Nephron (organoid): Measurements from ENCODE around the gene TFF2.

Experiments
- H3K27ac Mint-ChIP-seq, 3 experiments: 2 replicates each; pipeline ENCODE4 v1.8.0; 2020; ENCODE audit warnings: mixed read lengths in 3 of 3, mild to moderate bottlenecking in 2 of 3, moderate library complexity in 1 of 3
- H3K27me3 Mint-ChIP-seq: 2 replicates; pipeline ENCODE4 v1.8.0; 2021; ENCODE audit warnings: low read depth, mild to moderate bottlenecking, moderate library complexity, mixed read lengths
- H3K36me3 Mint-ChIP-seq: 2 replicates; pipeline ENCODE4 v1.8.0; 2020; ENCODE audit warnings: low read depth, mixed read lengths
- H3K4me1 Mint-ChIP-seq: 2 replicates; pipeline ENCODE4 v1.8.0; 2020; ENCODE audit warnings: mixed read lengths
- H3K4me3 Mint-ChIP-seq, 3 experiments: 2 replicates each; pipeline ENCODE4 v1.8.0; 2020; ENCODE audit warnings: mild to moderate bottlenecking in 3 of 3, mixed read lengths in 3 of 3, moderate library complexity in 2 of 3
- H3K9me3 Mint-ChIP-seq: 2 replicates; pipeline ENCODE4 v1.8.0; 2020; ENCODE audit warnings: mixed read lengths
- CTCF ChIP-seq, 3 experiments: fragments of 200-600 bp; sonication (generic); IDR thresholded peaks; one replicate each; pipeline ENCODE4 v1.5.0; 2021; ENCODE audit warnings: antibody characterized with exemption in 3 of 3; ENCODE audit not compliant: unreplicated experiment in 3 of 3

The TFF2 gene

GRCh38 chr21:42312626-42313104 is 38.1 kb downstream of the TFF2 start:
- Mint-ChIP-seq H3K27ac (no peak overlapping the region), H3K4me3 (no peak overlapping the region), H3K9me3 (no peaks in the 10 kb centered on the region), H3K36me3 (no peaks in the 10 kb centered on the region), H3K4me1 (peaks cover 40% of the 10 kb centered on the region), H3K27me3 (peaks cover 33% of the 10 kb centered on the region)
- no peak for TF ChIP-seq CTCF (IDR thresholded peaks at IDR 0.05; ENCODE audit: unreplicated experiment in 3 of 3)

GRCh38 chr21:42311816-42312625 is 38.8 kb downstream of the TFF2 start:
- Mint-ChIP-seq H3K4me3 (no peak overlapping the region), H3K4me1 (peaks cover 40% of the 10 kb centered on the region), H3K36me3 (no peaks in the 10 kb centered on the region), H3K27me3 (peaks cover 30% of the 10 kb centered on the region), H3K27ac (no peak overlapping the region), H3K9me3 (no peaks in the 10 kb centered on the region)
- TF ChIP-seq CTCF (IDR thresholded peaks at IDR 0.05; ENCODE audit: unreplicated experiment in 3 of 3): no peak

- H3K4me3 Mint-ChIP-seq: no peak overlapping the region
- H3K36me3 Mint-ChIP-seq: no peaks in the 10 kb centered on the region
- no peak overlapping the region for H3K27ac Mint-ChIP-seq
- H3K27me3 Mint-ChIP-seq: peaks cover 34% of the 10 kb centered on the region
- no peak for TF ChIP-seq CTCF (IDR thresholded peaks at IDR 0.05; ENCODE audit: unreplicated experiment in 3 of 3)
- no peaks in the 10 kb centered on the region for H3K9me3 Mint-ChIP-seq
- peaks cover 40% of the 10 kb centered on the region for H3K4me1 Mint-ChIP-seq
Observed at GRCh38 chr21:42311160-42311559, 39.6 kb downstream of the TFF2 start.

- H3K4me1 Mint-ChIP-seq: peaks cover 37% of the 10 kb centered on the region
- H3K36me3 Mint-ChIP-seq: no peaks in the 10 kb centered on the region
- peak overlapping the region in 1 of 3 experiments; percentile 32 for H3K27ac Mint-ChIP-seq
- H3K27me3 Mint-ChIP-seq: peaks cover 38% of the 10 kb centered on the region
- H3K4me3 Mint-ChIP-seq: no peak overlapping the region
- TF ChIP-seq CTCF (IDR thresholded peaks at IDR 0.05; ENCODE audit: unreplicated experiment in 3 of 3): no peak
- H3K9me3 Mint-ChIP-seq: no peaks in the 10 kb centered on the region
Observed at GRCh38 chr21:42310411-42311001, 40.3 kb downstream of the TFF2 start.

GRCh38 chr21:42309753-42310213 is 41.0 kb downstream of the TFF2 start:
- H3K4me3 Mint-ChIP-seq: peak overlapping the region in 2 of 3 experiments; percentile 7 to 48
- no peaks in the 10 kb centered on the region for H3K9me3 Mint-ChIP-seq
- peaks cover 40% of the 10 kb centered on the region for H3K27me3 Mint-ChIP-seq
- H3K4me1 Mint-ChIP-seq: peaks cover 30% of the 10 kb centered on the region
- TF ChIP-seq CTCF (IDR thresholded peaks at IDR 0.05; ENCODE audit: unreplicated experiment in 3 of 3): peak; percentile 79 to 85 (median 82)
- H3K27ac Mint-ChIP-seq: peak overlapping the region in 1 of 3 experiments; percentile 20
- no peaks in the 10 kb centered on the region for H3K36me3 Mint-ChIP-seq
